Duodenal mucosa (tissue), 2 donors: ENCODE measurements around the gene NT5E.

ENCODE experiments used
- H3K27ac ChIP-seq: one replicate; pipeline ENCODE4 v1.7.0; 2013; ENCODE audit warnings: low read depth, low read length
- H3K27me3 ChIP-seq, 2 donors: one replicate each; pipeline ENCODE4 v1.7.0; 2013; ENCODE audit warnings: low read length in 2 of 2, control low read depth in 1 of 2; ENCODE audit not compliant: insufficient read depth in 2 of 2, control insufficient read depth in 1 of 2
- H3K36me3 ChIP-seq, 2 donors: one replicate each; pipeline ENCODE4 v1.7.0; 2013; ENCODE audit warnings: low read length in 2 of 2, control low read depth in 1 of 2; ENCODE audit not compliant: insufficient read depth in 2 of 2, control insufficient read depth in 1 of 2
- H3K4me1 ChIP-seq, 2 donors: one replicate each; pipeline ENCODE4 v1.7.0; 2013; ENCODE audit warnings: low read length in 2 of 2, control low read depth in 1 of 2; ENCODE audit not compliant: insufficient read depth in 2 of 2, control insufficient read depth in 1 of 2
- H3K4me3 ChIP-seq, 2 donors: one replicate each; pipeline ENCODE4 v1.7.0; 2013; ENCODE audit warnings: low read length in 2 of 2, low read depth in 1 of 2
- H3K9ac ChIP-seq, 2 donors: one replicate each; pipeline ENCODE4 v1.7.0; 2013; ENCODE audit warnings: low read length in 2 of 2, low read depth in 1 of 2
- H3K9me3 ChIP-seq, 2 donors: one replicate each; pipeline ENCODE4 v1.7.0; 2013; ENCODE audit warnings: low read length in 2 of 2, control low read depth in 1 of 2; ENCODE audit not compliant: control insufficient read depth in 1 of 2

NT5E gene

DNA sequence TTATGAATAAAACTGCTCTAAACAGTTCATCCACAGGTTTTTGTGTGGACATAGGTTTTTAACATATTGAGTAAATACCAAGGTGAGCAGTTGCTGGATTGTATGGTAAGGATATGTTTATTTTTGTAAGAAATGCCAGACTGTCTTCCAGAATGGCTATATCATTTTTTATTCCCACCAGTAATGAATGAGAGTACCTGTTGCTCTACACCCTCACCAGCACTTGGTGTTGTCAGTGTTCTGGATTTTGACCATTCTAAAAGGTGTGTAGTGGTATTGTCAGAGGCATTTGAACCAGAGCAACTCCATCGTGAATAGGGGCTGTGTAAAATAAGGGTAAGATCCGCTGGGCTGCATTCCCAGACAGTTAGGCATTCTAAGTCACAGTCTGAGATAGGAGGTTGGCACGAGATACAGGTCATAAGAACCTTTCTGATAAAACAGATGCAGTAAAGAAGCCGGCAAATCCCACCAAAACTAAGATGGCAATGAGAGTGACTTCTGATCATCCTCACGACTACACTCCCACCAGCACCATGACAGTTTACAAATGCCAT is 12.9 kb upstream of the NT5E start:
- no peaks in the 10 kb centered on the region for H3K27me3 ChIP-seq
- H3K9me3 ChIP-seq = no peaks in the 10 kb centered on the region
- H3K27ac ChIP-seq = no peak overlapping the region
- no peak overlapping the region for H3K4me3 ChIP-seq
- H3K4me1 ChIP-seq = no peaks in the 10 kb centered on the region
- H3K36me3 ChIP-seq = no peaks in the 10 kb centered on the region
- H3K9ac ChIP-seq = no peak overlapping the region

DNA sequence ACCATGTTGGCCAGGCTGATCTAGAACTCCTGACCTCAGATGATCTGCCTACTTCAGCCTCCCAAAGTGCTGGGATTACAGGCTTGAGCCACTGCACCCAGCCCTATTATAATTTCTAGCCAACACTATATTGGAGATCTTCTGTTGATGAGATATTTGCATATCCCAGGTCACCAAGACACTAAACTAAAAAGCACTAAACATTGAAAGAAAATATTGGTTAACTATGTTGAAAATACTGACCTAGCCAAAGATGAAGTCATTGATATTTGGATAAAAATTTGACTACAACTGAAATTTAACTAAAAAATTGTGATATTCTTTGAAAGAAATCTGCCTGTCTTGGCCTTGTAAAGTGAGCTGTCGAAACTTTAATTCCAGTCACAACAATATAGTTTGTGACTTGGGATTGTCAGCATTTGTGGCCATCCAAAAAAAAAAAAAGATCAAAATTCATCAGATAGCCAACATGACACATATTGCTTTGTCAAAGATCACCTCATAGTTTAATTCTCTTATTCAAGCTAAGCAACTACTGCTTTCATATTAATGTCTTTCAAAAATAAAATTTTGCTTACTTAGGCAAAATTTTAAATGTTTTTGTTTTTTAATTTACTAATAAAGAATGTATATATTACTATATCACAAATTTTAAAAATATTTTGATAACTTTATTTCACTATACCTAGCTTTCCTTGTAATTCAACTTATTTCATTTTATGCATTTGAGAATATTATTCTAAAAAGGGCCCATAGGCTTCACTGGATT is 6.3 kb upstream of the NT5E start:
- peaks cover 2 to 4% of the 10 kb centered on the region in 2 donors for H3K9me3 ChIP-seq

DNA sequence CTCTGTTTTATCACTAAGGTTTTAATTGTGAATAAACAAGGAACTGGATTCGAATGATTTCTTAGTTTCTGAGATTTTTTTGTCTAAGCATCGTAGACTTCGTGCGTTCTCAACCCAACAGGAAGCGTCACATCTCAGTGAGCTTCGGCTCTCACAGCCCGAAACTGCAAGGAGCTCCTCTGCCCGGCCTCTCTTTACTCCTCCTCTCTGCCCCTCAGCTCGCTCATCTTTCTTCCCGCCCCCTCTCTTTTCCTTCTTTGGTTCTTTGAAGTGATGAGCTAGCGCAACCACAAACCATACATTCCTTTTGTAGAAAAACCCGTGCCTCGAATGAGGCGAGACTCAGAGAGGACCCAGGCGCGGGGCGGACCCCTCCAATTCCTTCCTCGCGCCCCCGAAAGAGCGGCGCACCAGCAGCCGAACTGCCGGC is 480 bp upstream of the NT5E start:
- Histone ChIP-seq H3K27me3 (peaks cover 6 to 15% of the 10 kb centered on the region in 2 donors), H3K9ac (peak overlapping the region; percentile 50 to 55), H3K4me1 (peaks cover 28 to 29% of the 10 kb centered on the region in 2 donors), H3K27ac (no peak overlapping the region), H3K9me3 (no peaks in the 10 kb centered on the region), H3K36me3 (no peaks in the 10 kb centered on the region), H3K4me3 (peak overlapping the region; percentile 80 to 86)

More for the DNA sequence above, 6.3 kb upstream of the NT5E start:
- Histone ChIP-seq H3K27me3 (peaks cover 3 to 8% of the 10 kb centered on the region in 2 donors), H3K4me1 (no peaks in the 10 kb centered on the region), H3K36me3 (no peaks in the 10 kb centered on the region), H3K9ac (no peak overlapping the region), H3K27ac (no peak overlapping the region), H3K4me3 (no peak overlapping the region)

DNA sequence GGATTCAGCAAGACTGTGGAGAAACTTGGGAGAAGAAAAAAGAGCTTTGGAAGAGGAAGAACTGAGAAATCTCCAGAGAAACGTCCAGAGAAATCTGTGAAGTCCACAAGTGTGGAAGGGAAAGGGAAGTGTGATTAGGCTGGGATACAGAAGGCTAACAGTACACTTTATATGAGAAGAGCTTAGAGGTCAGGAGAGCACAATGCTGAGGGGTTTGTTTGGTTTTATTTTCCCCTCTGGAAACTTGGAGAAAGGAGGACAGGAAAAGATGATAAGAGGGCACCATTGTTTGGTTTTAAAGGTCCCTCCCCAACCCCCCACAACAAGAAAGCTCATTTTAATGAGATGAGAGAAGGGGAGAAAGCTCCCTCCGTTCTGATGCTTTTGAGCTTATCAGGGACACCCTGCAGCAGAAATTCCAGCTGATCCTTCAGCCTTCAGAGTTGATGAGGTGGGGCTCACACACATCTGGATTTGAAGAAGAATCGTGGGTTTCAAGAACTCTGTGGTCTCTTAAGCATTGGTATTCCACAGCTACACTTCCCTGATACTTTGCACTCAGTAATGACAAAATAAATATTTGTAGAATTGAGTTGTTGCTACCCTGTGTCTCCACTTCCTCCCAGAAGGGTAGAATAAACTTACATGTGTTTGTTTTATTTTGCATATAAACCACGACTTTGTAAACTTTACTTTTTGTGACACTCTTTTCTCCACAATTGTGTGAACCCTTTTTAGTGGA is 1.9 kb downstream of the NT5E start:
- Histone ChIP-seq H3K4me3 (peak overlapping the region in 1 of 2 donors; percentile 86), H3K27me3 (peaks cover 6 to 15% of the 10 kb centered on the region in 2 donors), H3K36me3 (no peaks in the 10 kb centered on the region), H3K9me3 (no peaks in the 10 kb centered on the region), H3K9ac (no peak overlapping the region), H3K4me1 (peaks cover 28 to 29% of the 10 kb centered on the region in 2 donors), H3K27ac (no peak overlapping the region)

DNA sequence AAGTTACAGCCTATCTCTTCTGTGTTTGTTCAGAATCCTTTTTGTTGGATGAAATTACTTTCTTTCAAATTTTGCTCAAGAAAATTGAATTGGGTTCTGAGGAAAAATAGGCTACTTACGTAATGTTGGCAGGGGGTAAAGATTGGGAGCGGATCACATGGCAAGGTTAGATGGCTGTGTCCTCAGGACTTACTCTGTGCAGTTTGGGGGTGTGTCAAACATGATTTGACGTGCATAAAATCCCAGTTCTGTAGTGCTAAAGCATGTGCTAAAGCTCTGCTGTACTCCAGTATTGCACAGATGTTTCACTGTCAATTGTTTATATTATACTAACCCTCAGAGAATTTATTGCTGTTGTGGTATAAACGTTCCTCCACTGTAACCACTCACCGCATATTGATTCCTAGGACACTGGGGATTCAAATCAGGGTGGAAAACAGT is 2.6 kb downstream of the NT5E start:
- Histone ChIP-seq H3K36me3 (no peaks in the 10 kb centered on the region), H3K27me3 (peaks cover 6 to 14% of the 10 kb centered on the region in 2 donors), H3K9me3 (no peaks in the 10 kb centered on the region), H3K27ac (no peak overlapping the region), H3K9ac (no peak overlapping the region), H3K4me1 (peaks cover 28 to 29% of the 10 kb centered on the region in 2 donors), H3K4me3 (peak overlapping the region in 1 of 2 donors; percentile 86)

DNA sequence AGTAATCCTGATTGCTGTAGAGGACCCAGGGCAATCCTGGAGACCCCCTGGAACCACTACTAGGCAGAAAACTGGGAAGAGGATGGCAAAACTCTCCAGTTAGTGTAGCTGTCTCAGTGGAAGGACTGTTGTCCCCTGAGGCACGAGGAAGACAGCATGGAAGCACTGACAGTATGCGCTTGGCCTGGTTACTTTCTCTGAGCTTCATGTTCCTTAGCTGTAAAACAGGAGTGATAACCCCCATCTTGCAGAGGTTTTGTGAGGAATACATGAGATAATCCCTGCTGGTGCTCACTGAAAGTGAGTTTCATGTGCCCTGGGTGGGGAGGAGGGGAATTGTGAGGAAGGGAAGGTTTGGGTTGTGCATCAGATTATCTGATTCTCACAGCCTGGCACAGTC is 3.2 kb downstream of the NT5E start:
- H3K4me1 ChIP-seq = peaks cover 28 to 29% of the 10 kb centered on the region in 2 donors
- H3K9me3 ChIP-seq = no peaks in the 10 kb centered on the region
- H3K27ac ChIP-seq = no peak overlapping the region
- H3K4me3 ChIP-seq = no peak overlapping the region
- H3K27me3 ChIP-seq = peaks cover 6 to 11% of the 10 kb centered on the region in 2 donors
- H3K9ac ChIP-seq = no peak overlapping the region
- H3K36me3 ChIP-seq = no peaks in the 10 kb centered on the region

DNA sequence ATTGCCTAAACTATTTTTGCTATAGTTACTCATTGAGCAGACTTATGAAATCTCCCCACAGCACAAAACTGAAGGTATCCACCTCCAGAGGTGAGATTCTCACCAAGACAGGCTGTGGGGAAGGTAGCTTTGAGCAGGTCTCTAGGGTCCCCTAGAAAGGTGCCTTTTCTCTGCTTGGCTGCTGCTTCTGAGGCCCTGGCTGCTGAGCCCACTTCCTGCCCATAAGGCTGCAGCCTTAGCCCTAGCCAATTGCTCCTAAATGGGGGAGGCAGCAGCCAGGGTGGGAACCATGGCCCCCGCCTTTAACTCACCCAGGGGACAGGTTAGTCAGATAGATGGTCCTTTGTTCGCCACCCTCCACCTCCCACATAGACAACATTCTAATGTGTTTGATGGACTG is 3.6 kb downstream of the NT5E start:
- Histone ChIP-seq H3K36me3 (no peaks in the 10 kb centered on the region), H3K4me1 (peaks cover 28 to 29% of the 10 kb centered on the region in 2 donors), H3K4me3 (no peak overlapping the region), H3K27me3 (peaks cover 3 to 7% of the 10 kb centered on the region in 2 donors), H3K27ac (no peak overlapping the region), H3K9me3 (no peaks in the 10 kb centered on the region), H3K9ac (no peak overlapping the region)

DNA sequence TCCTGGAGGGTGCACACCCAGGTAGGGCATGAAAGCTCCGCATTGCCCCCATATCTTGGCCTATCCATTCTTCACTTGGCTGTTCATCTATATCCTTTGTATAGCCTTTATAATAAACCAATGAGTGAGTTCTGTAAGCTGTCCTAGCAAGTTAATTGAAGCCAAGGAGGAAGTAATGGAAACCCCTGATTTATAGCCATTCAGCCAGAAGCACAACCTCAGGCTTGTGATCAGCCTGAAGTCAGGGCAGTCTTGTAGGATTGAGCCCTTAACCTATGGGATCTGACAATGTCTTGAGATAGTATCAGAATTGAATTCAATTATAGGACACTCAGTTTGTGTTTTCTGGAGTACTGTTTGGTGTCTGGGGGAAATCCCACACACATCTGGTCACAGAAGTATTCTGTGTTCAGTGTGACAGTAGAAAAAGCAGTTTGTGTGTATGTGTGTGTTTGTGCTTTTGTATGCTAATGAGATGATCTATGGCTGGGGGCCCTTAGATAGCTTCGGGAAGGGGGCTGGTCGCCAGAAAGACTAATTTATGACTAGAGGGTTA is 5.7 kb downstream of the NT5E start:
- H3K36me3 ChIP-seq = no peaks in the 10 kb centered on the region
- no peak overlapping the region for H3K4me3 ChIP-seq
- H3K9me3 ChIP-seq = no peaks in the 10 kb centered on the region
- no peak overlapping the region for H3K9ac ChIP-seq
- H3K4me1 ChIP-seq = peaks cover 17 to 27% of the 10 kb centered on the region in 2 donors
- H3K27me3 ChIP-seq = no peaks in the 10 kb centered on the region
- no peak overlapping the region for H3K27ac ChIP-seq

DNA sequence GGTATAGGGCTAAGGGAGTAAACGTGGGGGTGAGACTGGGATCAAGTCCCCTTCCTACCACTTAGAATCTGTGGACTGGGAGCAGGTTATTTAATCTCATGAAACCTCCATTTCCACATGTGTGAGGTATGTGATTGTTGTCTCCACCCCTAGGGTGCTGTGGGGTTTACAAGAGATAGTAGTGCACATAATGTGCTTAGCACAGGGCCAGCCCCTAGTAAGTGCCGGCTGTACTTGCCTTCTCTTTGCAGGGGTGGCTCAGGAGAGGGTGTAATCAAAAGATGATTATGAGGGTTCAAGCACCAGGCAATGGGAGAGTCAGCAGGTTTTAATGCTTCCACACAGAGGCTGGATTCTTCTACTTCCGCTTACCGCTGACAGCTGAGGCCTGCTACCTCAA is 6.9 kb downstream of the NT5E start:
- Histone ChIP-seq H3K9me3 (no peaks in the 10 kb centered on the region), H3K4me1 (peaks cover 11 to 15% of the 10 kb centered on the region in 2 donors), H3K9ac (no peak overlapping the region), H3K27me3 (no peaks in the 10 kb centered on the region), H3K36me3 (no peaks in the 10 kb centered on the region), H3K27ac (no peak overlapping the region), H3K4me3 (no peak overlapping the region)

DNA sequence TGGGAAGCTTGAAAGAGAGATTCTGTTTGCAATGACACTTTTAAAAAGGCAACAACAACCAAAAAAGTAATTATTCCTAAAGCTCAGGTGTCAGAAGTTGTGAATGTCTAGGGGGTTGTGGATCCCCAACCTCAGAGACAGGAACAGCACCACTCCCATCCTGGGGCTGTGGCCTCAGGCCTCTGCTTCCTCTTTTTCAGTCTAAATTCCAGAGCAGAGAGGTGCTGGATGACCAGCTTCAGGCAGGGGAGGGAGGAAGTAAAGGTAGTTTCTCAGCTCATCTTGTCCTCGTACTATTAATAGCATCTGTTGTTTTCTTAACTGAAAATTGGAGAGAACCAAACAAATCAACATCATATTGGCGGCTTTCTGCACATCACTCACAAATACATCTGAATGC is 8.3 kb downstream of the NT5E start:
- Histone ChIP-seq H3K36me3 (no peaks in the 10 kb centered on the region), H3K9me3 (no peaks in the 10 kb centered on the region), H3K9ac (no peak overlapping the region), H3K4me3 (no peak overlapping the region), H3K27me3 (no peaks in the 10 kb centered on the region), H3K4me1 (peaks cover 2 to 6% of the 10 kb centered on the region in 2 donors), H3K27ac (no peak overlapping the region)
